Left lobe of liver (tissue), 2 donors: ENCODE results near the gene YAP1. TPM values are rescaled to one million over a fixed set of nuclear protein-coding genes. Genes with fewer than 3 reads are reported as not detected.

Experiments
- ATAC-seq: fragments of 200-7000 bp; cut with Tn5 transposase; one replicate; pipeline ENCODE4 v1.9.1; 2020; ENCODE audit warnings: mild to moderate bottlenecking, moderate library complexity
- DNase-seq: peaks from one replicate; pipeline ENCODE4 v3.0.0-alpha.2; 2020; ENCODE audit warnings: low spot score
- total RNA-seq: library from RNA; stranded (reverse); gene quantifications from one replicate; pipeline ENCODE4 v1.2.1, GENCODE V29; 2021
- donor health status: DM: no; HTN: no; CAD: no; lungs with moderate emphysema.
- donor health status: DM: no; HTN: yes; CAD: no.

Gene YAP1
- total RNA-seq, 1 donor from 2014 or later, result 18.2 TPM

DNA sequence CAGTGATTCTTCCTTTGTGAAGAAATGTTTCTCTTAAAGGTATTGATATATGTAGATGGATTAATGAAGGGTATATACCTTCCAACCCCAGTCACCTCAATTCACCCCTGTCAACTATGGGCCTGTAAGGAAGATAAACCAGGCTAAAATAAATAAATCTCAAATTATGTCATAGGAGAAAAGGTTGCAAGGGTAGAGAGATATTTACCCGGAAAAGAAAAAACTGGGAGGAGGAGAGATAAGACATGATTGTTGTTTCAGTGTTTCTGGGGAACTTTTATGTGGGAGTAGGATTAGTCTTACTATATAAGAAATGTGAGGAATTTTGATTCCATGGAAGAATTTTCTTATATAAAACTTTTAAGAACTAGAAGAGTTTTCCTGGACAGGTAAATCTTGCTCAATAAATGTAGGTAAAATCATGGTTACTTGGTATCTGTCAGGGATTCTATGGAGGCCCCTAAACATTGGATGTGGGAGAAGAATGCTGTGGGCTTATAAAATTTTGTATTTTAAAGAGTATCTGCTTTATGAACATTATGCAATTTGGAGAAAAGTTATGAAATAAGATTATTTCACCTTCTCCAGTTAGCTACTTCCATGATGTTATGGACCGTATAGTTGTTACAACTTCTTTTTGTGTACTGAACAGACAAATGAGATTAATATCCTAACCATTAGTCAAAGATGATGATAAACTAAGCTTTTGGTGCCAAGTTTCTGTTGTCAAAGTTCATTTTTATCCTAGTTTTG lies 6.4 kb downstream of the YAP1 start:
- DNase-seq, result no peak
- ATAC-seq, result no peak

DNA sequence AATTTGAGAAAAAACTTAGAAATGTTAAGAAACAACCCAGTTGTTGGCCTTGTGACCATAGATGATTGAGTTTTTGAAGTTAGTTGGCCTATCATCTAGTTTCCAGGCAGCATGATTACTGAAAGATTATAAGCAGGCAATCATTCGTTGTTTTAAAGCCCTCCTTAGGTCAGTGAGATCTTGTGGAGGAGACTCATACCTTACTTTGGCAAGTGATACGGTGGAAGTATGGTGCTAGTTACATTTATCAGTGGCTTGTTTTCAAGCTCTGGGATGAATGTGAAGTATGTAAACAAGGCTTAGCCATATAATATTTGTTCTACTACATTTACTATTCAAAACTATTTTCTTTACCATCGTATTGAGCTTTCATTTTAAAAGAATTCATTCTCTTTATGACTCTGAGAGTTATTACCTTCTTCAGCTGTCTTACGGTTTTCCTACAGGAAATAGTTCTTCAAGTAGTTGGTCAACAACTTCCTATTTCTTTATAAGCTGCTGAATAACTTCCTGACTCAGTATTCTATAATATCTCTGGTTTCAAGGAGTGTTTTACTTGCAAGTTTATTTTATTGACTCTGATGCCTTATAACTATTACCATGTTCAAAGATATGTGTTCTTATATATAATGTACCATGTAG lies 7.3 kb downstream of the YAP1 start:
- DNase-seq (no peak), ATAC-seq (no peak)

DNA sequence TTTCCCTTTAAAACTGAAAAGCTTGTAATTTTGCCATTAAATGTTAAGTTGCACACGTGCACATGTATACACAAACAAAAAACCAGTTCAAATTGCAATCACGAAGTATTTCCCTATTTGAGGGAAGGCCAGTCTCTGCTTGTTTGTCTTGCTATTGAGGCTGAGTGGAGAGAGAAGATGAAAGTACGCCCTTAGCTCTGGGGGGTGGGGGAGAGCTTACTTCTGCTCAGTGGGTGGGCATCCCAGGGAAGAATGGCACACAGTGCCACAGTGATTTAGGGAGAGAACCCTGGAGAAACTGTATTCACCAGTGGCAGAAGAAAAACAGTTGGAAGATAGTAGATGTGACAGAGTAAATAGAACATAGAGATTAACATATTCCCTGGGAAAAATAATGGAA lies 8.7 kb downstream of the YAP1 start:
- DNase-seq (no peak), ATAC-seq (peak; percentile 14)

GRCh38 chr11:102119997-102120396 lies 9.8 kb downstream of the YAP1 start:
- DNase-seq (no peak), ATAC-seq (peak; percentile 66)

GRCh38 chr11:102120437-102120973 lies 10.3 kb downstream of the YAP1 start:
- no peak for ATAC-seq
- no peak for DNase-seq

GRCh38 chr11:102121329-102121728 lies 11.1 kb downstream of the YAP1 start:
- DNase-seq (no peak), ATAC-seq (no peak)

- no peak for ATAC-seq
- DNase-seq, result no peak
Measured at GRCh38 chr11:102134597-102134996, 24.4 kb downstream of the YAP1 start.

DNA sequence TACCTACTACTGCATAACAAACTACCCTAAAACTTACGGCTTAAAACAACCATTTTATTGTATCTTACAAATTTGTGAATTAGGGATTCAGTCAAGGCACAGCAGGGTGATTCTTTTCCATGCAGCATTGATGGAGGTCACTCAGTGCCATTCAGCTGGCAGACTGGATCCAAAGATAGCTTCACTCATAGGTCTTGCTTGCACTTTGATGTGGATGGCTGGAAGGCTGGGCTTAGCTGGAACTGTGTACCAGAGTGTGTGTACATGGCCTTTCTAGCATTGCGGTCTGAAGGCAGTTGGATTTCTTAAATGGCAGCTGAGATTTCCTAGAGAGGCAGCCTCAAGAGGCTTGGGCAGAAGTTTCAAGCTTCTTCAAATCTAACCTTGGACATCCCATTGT lies 25.0 kb downstream of the YAP1 start:
- DNase-seq (no peak), ATAC-seq (no peak)

DNA sequence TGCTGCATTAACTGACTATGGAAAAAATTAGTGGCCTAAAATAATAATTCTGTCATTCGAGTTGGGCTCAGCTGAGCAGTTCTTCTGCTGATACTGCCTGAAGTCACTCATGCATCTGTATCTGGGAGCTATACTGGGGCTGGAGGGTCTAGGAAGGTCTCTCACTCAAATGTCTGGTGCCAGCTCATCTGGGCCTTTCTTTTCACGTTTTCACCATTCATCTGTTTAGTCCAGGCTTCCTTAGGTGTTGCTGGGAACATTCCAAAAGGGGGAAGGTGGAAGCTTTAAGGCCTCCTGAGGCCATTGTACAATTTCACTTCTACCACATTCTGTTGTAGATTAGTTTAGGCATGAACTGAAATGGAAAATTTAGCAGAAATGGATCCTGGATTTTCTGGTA lies 28.0 kb downstream of the YAP1 start:
- DNase-seq (no peak), ATAC-seq (no peak)

- DNase-seq, result no peak
- ATAC-seq, result no peak
Measured at GRCh38 chr11:102138670-102139069, 28.4 kb downstream of the YAP1 start.

- DNase-seq, result no peak
Measured at GRCh38 chr11:102139081-102139498, 28.8 kb downstream of the YAP1 start.

DNA sequence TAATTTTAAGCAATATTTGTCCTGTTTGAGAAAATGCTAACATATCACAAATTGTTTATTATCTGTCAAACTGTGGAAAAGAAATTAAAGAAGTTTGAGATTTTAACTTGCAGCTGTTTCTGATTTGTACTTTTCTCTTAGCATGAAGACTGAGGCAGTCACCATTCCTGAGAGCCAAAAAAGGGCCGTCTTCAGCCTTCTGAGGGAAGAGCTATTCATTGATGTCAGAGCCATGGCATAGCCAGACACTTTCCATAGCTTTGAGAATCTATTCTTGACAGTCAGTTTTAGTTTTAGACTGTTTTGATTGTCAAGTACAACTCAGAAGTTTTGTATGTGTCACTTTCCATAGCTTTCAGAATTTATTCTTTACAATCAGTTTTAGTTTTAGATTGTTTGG lies 32.1 kb downstream of the YAP1 start:
- no peak for DNase-seq
- no peak for ATAC-seq

More at GRCh38 chr11:102139081-102139498, 28.8 kb downstream of the YAP1 start:
- ATAC-seq, result peak; percentile 37

DNA sequence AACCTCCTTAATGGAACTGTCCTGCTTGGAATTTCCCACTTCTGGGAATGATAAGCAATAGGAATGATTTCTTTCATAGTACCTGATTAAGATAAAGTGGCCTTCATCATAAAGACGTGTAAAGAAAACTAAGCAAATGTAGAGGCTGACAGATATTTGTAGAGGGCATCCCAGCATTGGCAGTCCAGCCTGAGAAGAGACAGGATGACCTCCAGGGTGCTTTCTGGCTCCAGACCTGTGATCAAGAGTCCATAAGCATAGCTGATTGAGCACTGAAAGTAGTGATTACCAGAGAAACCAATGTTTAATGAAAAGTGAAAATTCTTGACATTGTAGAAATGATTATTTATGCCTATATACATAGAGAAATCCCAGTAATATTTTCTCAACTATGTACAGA lies 33.6 kb downstream of the YAP1 start:
- ATAC-seq, result peak; percentile 63

DNA sequence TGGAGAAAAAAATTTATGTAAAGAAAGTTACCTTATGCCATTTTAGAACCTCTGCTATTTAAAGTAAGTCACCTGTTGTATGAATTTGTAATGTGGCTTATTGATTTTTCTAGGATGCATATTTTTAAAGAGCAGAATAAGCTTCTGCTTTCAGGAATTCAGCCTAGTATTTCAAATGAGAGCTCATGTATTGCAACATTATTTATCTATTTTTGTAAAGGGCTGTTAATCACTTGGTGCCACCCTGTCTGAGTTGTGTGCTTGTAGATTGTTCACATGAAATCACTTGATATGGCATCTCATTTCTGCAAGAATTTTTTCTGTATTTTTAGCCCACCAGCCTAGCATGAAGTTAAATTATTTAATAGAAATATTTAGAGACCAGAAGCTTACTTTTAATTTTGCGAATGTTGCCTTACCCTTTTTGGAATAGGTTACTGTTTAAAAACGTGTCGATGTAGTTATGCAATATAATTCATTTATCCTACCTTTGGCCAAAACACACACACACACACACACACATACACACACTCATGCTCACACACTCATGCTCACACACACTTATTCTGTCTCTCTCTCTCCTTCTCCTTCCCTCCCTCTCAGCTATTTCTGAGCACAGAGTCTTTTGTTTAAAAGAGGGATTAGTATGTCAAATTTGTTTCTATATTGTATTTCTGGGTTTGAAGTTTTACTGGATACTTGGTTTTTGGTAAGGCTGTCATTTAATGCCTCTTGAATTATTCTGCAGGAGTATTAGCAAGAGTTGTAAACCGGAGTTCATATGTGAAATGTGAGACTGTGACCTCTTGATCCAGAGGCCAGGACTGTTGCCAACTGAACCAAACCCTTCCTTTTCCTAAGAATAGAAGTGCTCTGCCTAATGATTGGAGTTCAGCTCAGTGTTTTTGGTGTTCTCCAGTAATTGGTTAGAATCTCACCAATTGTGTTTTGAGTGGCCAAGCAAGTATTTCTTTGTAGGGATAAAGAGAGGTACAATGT lies 34.4 kb downstream of the YAP1 start:
- ATAC-seq, result peak; percentile 88
- peak; percentile 67 for DNase-seq

More for the DNA sequence above, 33.6 kb downstream of the YAP1 start:
- no peak for DNase-seq

DNA sequence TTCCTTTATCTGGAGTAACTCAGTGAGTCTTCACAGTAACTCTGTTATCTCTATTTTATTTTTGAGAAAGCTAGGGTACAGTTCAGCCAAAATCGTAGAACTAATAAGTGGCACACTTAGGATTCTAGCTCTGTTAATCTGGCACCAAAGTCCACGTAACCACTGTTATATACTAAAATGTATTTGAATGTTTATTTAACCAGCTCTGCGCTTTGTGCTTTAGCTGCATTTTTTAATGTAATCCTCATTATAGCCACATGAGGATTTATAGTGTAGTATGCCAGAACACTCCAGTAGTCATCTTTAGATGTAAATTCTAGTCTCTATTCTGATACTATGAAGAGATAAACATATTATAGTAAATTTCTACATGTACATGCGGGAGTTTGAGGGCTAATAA lies 36.8 kb downstream of the YAP1 start:
- no peak for ATAC-seq
- no peak for DNase-seq

DNA sequence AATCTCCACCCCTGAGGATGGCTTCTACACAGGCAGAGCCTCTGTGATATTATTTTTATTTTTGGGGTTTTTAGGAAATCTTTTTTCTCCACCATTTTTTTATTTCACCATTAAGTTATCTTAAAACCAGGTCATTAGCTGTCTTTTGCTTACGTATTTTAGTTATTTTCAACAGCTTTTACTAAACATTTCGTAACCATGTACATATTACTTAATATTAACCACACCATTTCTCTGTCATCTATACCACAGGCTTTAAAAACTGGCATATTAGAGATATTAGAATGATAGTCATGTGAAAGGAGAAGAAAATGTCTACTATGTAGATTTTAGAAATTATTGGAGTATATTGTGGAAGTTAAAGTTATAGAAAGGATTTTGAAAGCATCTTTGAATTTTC lies 37.4 kb downstream of the YAP1 start:
- no peak for DNase-seq
- no peak for ATAC-seq

DNA sequence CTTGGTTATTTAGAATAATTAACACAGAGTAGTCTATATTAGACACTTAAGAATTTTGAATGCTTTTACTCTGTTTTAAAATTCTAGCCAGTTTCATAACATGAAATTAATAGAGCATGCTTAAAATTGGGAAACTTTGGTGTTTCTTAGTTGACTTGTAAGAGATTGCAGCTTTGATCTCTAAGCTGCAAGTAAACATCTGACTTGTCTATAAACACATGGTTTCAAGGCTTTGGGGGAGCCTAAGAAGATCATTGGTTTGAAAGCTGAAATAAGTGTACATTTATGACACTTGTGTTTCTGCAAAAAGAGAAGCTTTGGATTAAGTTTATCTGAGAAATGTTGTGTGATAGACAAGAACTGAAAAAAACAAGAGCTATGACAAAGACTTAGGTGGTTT lies 37.8 kb downstream of the YAP1 start:
- DNase-seq (no peak), ATAC-seq (no peak)

DNA sequence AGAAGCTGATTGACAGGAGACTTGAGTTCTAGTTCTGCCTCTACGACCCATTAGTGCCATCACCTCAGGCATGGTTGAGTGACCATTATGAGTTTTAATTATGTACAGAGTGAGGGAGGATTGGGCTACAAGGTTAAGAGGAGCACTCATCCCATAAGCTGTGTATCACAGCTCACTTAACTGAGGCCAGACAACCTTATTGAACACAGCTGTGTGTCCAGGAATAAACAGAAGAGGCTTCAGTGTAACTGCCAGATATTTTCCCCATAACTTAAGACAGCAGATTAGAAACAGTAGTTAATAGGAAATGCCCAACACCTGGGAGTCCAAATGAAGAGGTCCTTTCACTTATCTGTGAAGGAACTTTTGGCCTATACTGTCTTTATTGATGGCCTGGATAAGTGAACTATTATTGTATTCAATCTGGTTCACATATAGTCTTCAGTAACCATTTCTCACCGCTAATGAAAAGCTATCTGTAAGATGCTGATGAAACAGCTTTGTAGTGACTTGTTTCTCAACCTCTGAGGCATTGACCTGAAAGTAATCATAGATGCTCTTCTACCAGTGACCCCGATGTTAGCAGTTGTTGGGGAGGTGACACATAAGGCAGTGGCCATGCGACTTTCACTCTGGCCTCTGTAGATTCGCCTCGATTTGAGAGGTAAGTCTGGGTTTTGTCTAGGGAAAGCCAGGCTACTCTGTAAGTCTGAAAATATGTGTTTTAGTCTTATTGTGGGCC lies 41.7 kb downstream of the YAP1 start:
- DNase-seq (no peak), ATAC-seq (no peak)

GRCh38 chr11:102153082-102153481 lies 42.8 kb downstream of the YAP1 start:
- no peak for ATAC-seq
- DNase-seq, result no peak

GRCh38 chr11:102154806-102155205 lies 44.6 kb downstream of the YAP1 start:
- ATAC-seq (no peak), DNase-seq (no peak)
